HepG2 (cell line): Measurements from ENCODE around the gene BCL2L13. TPM values are rescaled to one million over a fixed set of nuclear protein-coding genes. Genes with fewer than 3 reads are reported as not detected.

ENCODE experiments used
- ATAC-seq: fragments of 200-7000 bp; cut with Tn5 transposase; 3 replicates; pipeline ENCODE4 v1.9.1; 2020; ENCODE audit warnings: mild to moderate bottlenecking, moderate library complexity
- BruUV-seq: library from RNA; stranded (reverse); fragments of 400-500 nt; replicated peaks from 2 replicates; lab custom pipeline; 2021; lab: Mats Ljungman, UMichigan
- CTCF ChIA-PET: fragments of 300-600 bp; formaldehyde crosslinking; extraction: SDS; loops from one replicate; lab custom pipeline; 2021; ENCODE audit warnings: low total read pairs, inconsistent platforms, low intra/inter-chr PET ratio; lab: Yijun Ruan, JAX
- POLR2A ChIA-PET: fragments of 350-600 bp; sonication (Branson Sonifier 250); formaldehyde crosslinking; loops from one replicate; lab custom pipeline; 2020; ENCODE audit warnings: antibody characterized with exemption, inconsistent platforms; lab: Yijun Ruan, JAX
- DNase-seq: peaks from one replicate; pipeline ENCODE4 v3.0.0-alpha.2; 2015; ENCODE audit warnings: low spot score
- FAIRE-seq: peaks from 3 replicates; lab custom pipeline; 2011; peaks lifted over from hg19 to GRCh38; lab: Jason Lieb, UNC
- H2AFZ ChIP-seq: one replicate; pipeline ENCODE4 v1.6.1; 2011; ENCODE audit warnings: low read length, inconsistent platforms
- H3K27ac ChIP-seq: fragments of 300-600 bp; 3 replicates; pipeline ENCODE4 v1.8.0; 2011; ENCODE audit warnings: mixed run types, mild to moderate bottlenecking, mixed read lengths, low read length, inconsistent platforms; ENCODE audit not compliant: insufficient read depth; ENCODE audit errors: extremely low read length
- H3K27me3 ChIP-seq, 2 experiments: fragments of 200-600 bp in 1 of 2; 2 replicates in 1 of 2; 3 replicates in 1 of 2; pipeline versions ENCODE4 v1.6.0 to v1.8.0; 2011; ENCODE audit warnings: low read length in 2 of 2, mild to moderate bottlenecking in 2 of 2, moderate library complexity in 2 of 2, inconsistent platforms in 1 of 2; ENCODE audit not compliant: insufficient read depth in 2 of 2, control insufficient read depth in 1 of 2
- H3K36me3 ChIP-seq, 2 experiments: fragments of 200-600 bp in 1 of 2; replicated peaks in 1 of 2; 2 replicates in 1 of 2; 3 replicates in 1 of 2; pipeline versions ENCODE4 v1.5.1 to v1.8.0; 2011; ENCODE audit warnings: low read length in 2 of 2, inconsistent platforms in 1 of 2; ENCODE audit not compliant: insufficient read depth in 2 of 2, control insufficient read depth in 1 of 2
- H3K4me1 ChIP-seq: 2 replicates; pipeline ENCODE4 v1.5.1; 2012; ENCODE audit warnings: low read length, inconsistent platforms; ENCODE audit not compliant: insufficient read depth
- H3K4me2 ChIP-seq: 2 replicates; pipeline ENCODE4 v1.6.0; 2011; ENCODE audit warnings: low read depth, low read length, inconsistent platforms
- H3K4me3 ChIP-seq, 3 experiments: fragments of 200-600 bp in 1 of 3; sonication (generic), shearing (Covaris generic) in 1 of 3; replicated peaks in 1 of 3; 2 replicates each; pipeline ENCODE4 v1.5.1; 2011 to 2016; ENCODE audit warnings: low read length in 3 of 3, inconsistent platforms in 2 of 3, low read depth in 2 of 3, mild to moderate bottlenecking in 2 of 3, control low read depth in 1 of 3, mixed read lengths in 1 of 3; ENCODE audit not compliant: insufficient read depth in 1 of 3
- H3K79me2 ChIP-seq: one replicate; pipeline ENCODE4 v1.6.1; 2011; ENCODE audit warnings: low read length, inconsistent platforms; ENCODE audit not compliant: insufficient read depth
- H3K9ac ChIP-seq: 2 replicates; pipeline ENCODE4 v1.6.0; 2011; ENCODE audit warnings: mild to moderate bottlenecking, low read depth, low read length, inconsistent platforms; ENCODE audit not compliant: insufficient read depth
- H3K9me3 ChIP-seq: 2 replicates; pipeline ENCODE4 v1.5.1; 2012; ENCODE audit warnings: mild to moderate bottlenecking, low read length
- H4K20me1 ChIP-seq: 2 replicates; pipeline ENCODE4 v1.6.0; 2011; ENCODE audit warnings: inconsistent platforms, mild to moderate bottlenecking, low read length, moderate library complexity; ENCODE audit not compliant: insufficient read depth
- BCL6 ChIP-seq: IDR thresholded peaks from 2 replicates; pipeline ENCODE4 v1.6.1; 2016; ENCODE audit warnings: missing genetic modification reagents, missing compliant biosample characterization
- FOXC1 ChIP-seq: sonication (generic); formaldehyde crosslinking; IDR thresholded peaks from 2 replicates; pipeline ENCODE4 v1.8.0; 2022; ENCODE audit warnings: mild to moderate bottlenecking, missing genetic modification reagents, borderline replicate concordance
- MED1 ChIP-seq: sonication (generic); formaldehyde crosslinking; IDR thresholded peaks from 2 replicates; pipeline ENCODE4 v1.4.0; 2020; ENCODE audit warnings: missing genetic modification reagents
- MED13 ChIP-seq: sonication (generic); formaldehyde crosslinking; IDR thresholded peaks from 2 replicates; pipeline ENCODE4 v1.5.0; 2020; ENCODE audit warnings: missing genetic modification reagents
- NFKB2 ChIP-seq: sonication (generic); formaldehyde crosslinking; IDR thresholded peaks from 2 replicates; pipeline ENCODE4 v1.4.0; 2020; ENCODE audit warnings: missing genetic modification reagents, borderline replicate concordance
- PAX8 ChIP-seq: sonication (generic); formaldehyde crosslinking; IDR thresholded peaks from 2 replicates; pipeline ENCODE4 v1.8.0; 2022; ENCODE audit warnings: mild to moderate bottlenecking, missing genetic modification reagents, borderline replicate concordance
- PTBP1 ChIP-seq: fragments of 200-400 bp; formaldehyde crosslinking; IDR thresholded peaks from 2 replicates; pipeline ENCODE4 v1.6.1; 2018; ENCODE audit warnings: low read length, low read depth; ENCODE audit not compliant: poor library complexity, severe bottlenecking
- RAD51 ChIP-seq: fragments of 450-650 bp; IDR thresholded peaks from 2 replicates; pipeline ENCODE4 v1.6.1; 2016; ENCODE audit warnings: borderline replicate concordance
- RFXAP ChIP-seq: sonication (generic); formaldehyde crosslinking; IDR thresholded peaks from 2 replicates; pipeline ENCODE4 v1.4.0; 2020; ENCODE audit warnings: missing genetic modification reagents, borderline replicate concordance
- TAF1 ChIP-seq: sonication (generic); formaldehyde crosslinking; IDR thresholded peaks from 2 replicates; pipeline ENCODE4 v1.4.0; 2020; ENCODE audit warnings: missing genetic modification reagents
- TOPORS ChIP-seq: sonication (generic); formaldehyde crosslinking; IDR thresholded peaks from 2 replicates; pipeline ENCODE4 v1.8.0; 2023; ENCODE audit warnings: mild to moderate bottlenecking, missing genetic modification reagents
- TP53 ChIP-seq: sonication (generic); formaldehyde crosslinking; conservative IDR thresholded peaks from 2 replicates; pipeline ENCODE4 v1.4.0; 2020; ENCODE audit warnings: missing genetic modification reagents
- ZNF207 ChIP-seq: fragments of 450-650 bp; IDR thresholded peaks from 2 replicates; pipeline ENCODE4 v1.6.1; 2016; ENCODE audit warnings: antibody characterized with exemption, borderline replicate concordance
- ZNF329 ChIP-seq: sonication (generic); formaldehyde crosslinking; IDR thresholded peaks from 2 replicates; pipeline ENCODE4 v1.9.0; 2021; ENCODE audit warnings: low read depth, mild to moderate bottlenecking, missing genetic modification reagents
- ZNF547 ChIP-seq: sonication (generic); formaldehyde crosslinking; IDR thresholded peaks from 2 replicates; pipeline ENCODE4 v1.5.1; 2020; ENCODE audit warnings: mild to moderate bottlenecking, missing genetic modification reagents
- ZNF713 ChIP-seq: sonication (generic); formaldehyde crosslinking; IDR thresholded peaks from 2 replicates; pipeline ENCODE4 v1.4.0; 2020; ENCODE audit warnings: mild to moderate bottlenecking, missing genetic modification reagents
- ZNF724P ChIP-seq: sonication (generic); formaldehyde crosslinking; IDR thresholded peaks from 2 replicates; pipeline ENCODE4 v1.8.0; 2022; ENCODE audit warnings: missing genetic modification reagents, borderline replicate concordance
- ZNF780A ChIP-seq: sonication (generic); formaldehyde crosslinking; IDR thresholded peaks from 2 replicates; pipeline ENCODE4 v1.8.0; 2022; ENCODE audit warnings: mild to moderate bottlenecking, missing genetic modification reagents, moderate library complexity
- ZNF839 ChIP-seq: sonication (generic); formaldehyde crosslinking; IDR thresholded peaks from 2 replicates; pipeline ENCODE4 v1.4.0; 2020; ENCODE audit warnings: missing genetic modification reagents, mild to moderate bottlenecking, borderline replicate concordance
- ZNF891 ChIP-seq: sonication (generic); formaldehyde crosslinking; IDR thresholded peaks from 2 replicates; pipeline ENCODE4 v1.5.0; 2020; ENCODE audit warnings: mild to moderate bottlenecking, missing genetic modification reagents
- WGBS: methylation state at CpG from one replicate; pipeline ENCODE4 v1.1.6; 2017; ENCODE audit warnings: low lambda C conversion rate; 5-methylcytosine and 5-hydroxymethylcytosine counted together
- in situ Hi-C: cut with HindIII; loops from 2 replicates; pipeline ENCODE4 v1.10.0; 2017; ENCODE audit warnings: low pct_unique_long_range_greater_than_20kb; ENCODE audit not compliant: extremely low pct_ligation_motif_present
- intact Hi-C: fragments of 100-400 bp; cut with micrococcal nuclease; formaldehyde crosslinking; loops from one replicate; pipeline ENCODE4 v1.10.0; 2022; ENCODE audit not compliant: unreplicated experiment
- polyA plus RNA-seq, 8 experiments: library from polyadenylated mRNA; depleted of rRNA in 3 of 8; stranded (reverse) in 7 of 8; unstranded in 1 of 8; fragments of >200 nt; fragmentation: Illumina TruSeq in 4 of 8; extraction: Trizol in 4 of 8; gene quantifications; 2 replicates each; pipeline versions ENCODE4 v1.2.1 to v1.2.3, GENCODE V29; 2011 to 2016; ENCODE audit warnings: low read depth in 4 of 8, missing spikeins in 1 of 8, mixed read lengths in 1 of 8; ENCODE audit not compliant: insufficient read depth in 1 of 8
- total RNA-seq, 5 experiments: library from RNA; depleted of rRNA; stranded (reverse); fragments of >200 nt; fragmentation: Illumina TruSeq; extraction: Trizol; gene quantifications; 2 replicates each; pipeline ENCODE4 v1.2.3, GENCODE V29; 2016; ENCODE audit warnings: low read depth in 1 of 5
- TF ChIP-seq, protein P1 (sequence below): sonication (generic); formaldehyde crosslinking; IDR thresholded peaks from 2 replicates; pipeline ENCODE4 v1.5.0; 2020; ENCODE audit warnings: mild to moderate bottlenecking, missing genetic modification reagents
- TF ChIP-seq, protein P2 (sequence below): sonication (generic); formaldehyde crosslinking; IDR thresholded peaks from 2 replicates; pipeline ENCODE4 v1.8.1; 2023; ENCODE audit warnings: mild to moderate bottlenecking, missing genetic modification reagents

BCL2L13 gene
- total and polyA plus RNA-seq, 2 of the 13 experiments (the other 11 are each of a cell fraction or from before 2014, with no cell fraction given) = 13.5 to 14.6 TPM

DNA sequence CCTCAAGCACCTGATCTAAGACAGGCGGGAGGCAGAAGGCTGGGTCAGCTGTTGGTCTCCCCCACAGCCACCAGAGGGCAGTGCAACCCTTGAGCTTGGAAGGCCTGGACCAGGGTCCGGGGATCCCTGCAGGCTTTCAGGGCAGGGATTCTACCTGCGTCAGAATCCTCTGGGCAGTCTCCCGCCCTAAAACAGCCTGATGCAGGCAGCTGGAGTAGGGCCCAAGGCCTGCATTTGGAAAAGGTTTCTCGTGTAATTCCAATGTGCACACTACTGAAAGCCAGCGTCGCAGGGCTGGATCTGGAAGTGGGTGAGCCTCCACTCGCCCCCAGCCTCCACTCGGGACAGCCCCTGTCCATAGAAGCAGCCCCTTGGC, 104.0 kb downstream of the BCL2L13 start:
- ChIA-PET CTCF (interaction anchor here (3.1 kb wide), 1 partner anchor 43 kb away, joined by 24 read pairs; no protein-coding TSS in a partner anchor), POLR2A (interaction anchor here (1.0 to 1.2 kb wide), 3 partner anchors 31 to 44 kb away, joined by 3 to 7 read pairs (median 3); partner anchors contain the start of gene BID)
- Histone ChIP-seq H3K79me2 (no peaks in the 10 kb centered on the region), H3K27me3 (no peaks in the 10 kb centered on the region), H3K36me3 (peaks cover 9 to 19% of the 10 kb centered on the region in 2 experiments; a peak in 4 of 5 replicates), H3K27ac (no peak overlapping the region), H4K20me1 (no peaks in the 10 kb centered on the region), H3K9me3 (no peaks in the 10 kb centered on the region), H3K4me1 (no peaks in the 10 kb centered on the region), H2AFZ (no peak overlapping the region), H3K4me2 (no peak overlapping the region), H3K9ac (no peak overlapping the region), H3K4me3 (no peak overlapping the region)
- DNase-seq (peak; percentile 63), FAIRE-seq (peak; percentile 55), ATAC-seq (peak; percentile 93)
- 62% methylated on average over 5 of the region's 9 CpGs for WGBS
- intact Hi-C loops (loop anchor here (1.0 to 5.0 kb wide), 3 partner anchors 44 to 334 kb away; partner anchors contain the start of gene PEX26), in situ Hi-C loops (loop anchor here (5.0 kb wide), 1 partner anchor 40 kb away; no protein-coding TSS in a partner anchor)
- BruUV-seq = no TSS peak
- TF ChIP-seq MED1 (CRISPR knock-in tag) = no peak
- no peak for TF ChIP-seq ZNF329 (CRISPR knock-in tag)
- no peak for TF ChIP-seq PTBP1
- TF ChIP-seq RAD51 = no peak
- 0 out of 2 replicates have a peak, but pooled peaks have one; percentile 13 for TF ChIP-seq ZNF839 (CRISPR knock-in tag)
- TF ChIP-seq PAX8 = no peak
- TF ChIP-seq ZNF207 = no peak
- TF ChIP-seq ZNF891 (CRISPR knock-in tag) = 0 out of 2 replicates have a peak, but pooled peaks have one; percentile 32
- 0 out of 2 replicates have a peak, but pooled peaks have one; percentile 4 for TF ChIP-seq BCL6 (CRISPR knock-in tag)
- TF ChIP-seq FOXC1 (CRISPR knock-in tag) = no peak
- no peak for TF ChIP-seq TP53
- no peak for TF ChIP-seq TAF1 (CRISPR knock-in tag)
- no peak for TF ChIP-seq MED13 (CRISPR knock-in tag)
- no peak for TF ChIP-seq RFXAP (CRISPR knock-in tag)
- TF ChIP-seq ZNF713 = no peak
- TF ChIP-seq ZNF547 (CRISPR knock-in tag) = no peak
- TF ChIP-seq ZNF724P (CRISPR knock-in tag) = no peak
- TF ChIP-seq TOPORS (CRISPR knock-in tag) = no peak
- TF ChIP-seq, protein P1, sequence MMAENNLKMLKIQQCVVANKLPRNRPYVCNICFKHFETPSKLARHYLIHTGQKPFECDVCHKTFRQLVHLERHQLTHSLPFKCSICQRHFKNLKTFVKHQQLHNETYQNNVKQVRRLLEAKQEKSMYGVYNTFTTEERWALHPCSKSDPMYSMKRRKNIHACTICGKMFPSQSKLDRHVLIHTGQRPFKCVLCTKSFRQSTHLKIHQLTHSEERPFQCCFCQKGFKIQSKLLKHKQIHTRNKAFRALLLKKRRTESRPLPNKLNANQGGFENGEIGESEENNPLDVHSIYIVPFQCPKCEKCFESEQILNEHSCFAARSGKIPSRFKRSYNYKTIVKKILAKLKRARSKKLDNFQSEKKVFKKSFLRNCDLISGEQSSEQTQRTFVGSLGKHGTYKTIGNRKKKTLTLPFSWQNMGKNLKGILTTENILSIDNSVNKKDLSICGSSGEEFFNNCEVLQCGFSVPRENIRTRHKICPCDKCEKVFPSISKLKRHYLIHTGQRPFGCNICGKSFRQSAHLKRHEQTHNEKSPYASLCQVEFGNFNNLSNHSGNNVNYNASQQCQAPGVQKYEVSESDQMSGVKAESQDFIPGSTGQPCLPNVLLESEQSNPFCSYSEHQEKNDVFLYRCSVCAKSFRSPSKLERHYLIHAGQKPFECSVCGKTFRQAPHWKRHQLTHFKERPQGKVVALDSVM (CRISPR knock-in tag) = 0 out of 2 replicates have a peak, but pooled peaks have one; percentile 25
- no peak for TF ChIP-seq ZNF780A (CRISPR knock-in tag)
- TF ChIP-seq NFKB2 = no peak
- TF ChIP-seq, protein P2, sequence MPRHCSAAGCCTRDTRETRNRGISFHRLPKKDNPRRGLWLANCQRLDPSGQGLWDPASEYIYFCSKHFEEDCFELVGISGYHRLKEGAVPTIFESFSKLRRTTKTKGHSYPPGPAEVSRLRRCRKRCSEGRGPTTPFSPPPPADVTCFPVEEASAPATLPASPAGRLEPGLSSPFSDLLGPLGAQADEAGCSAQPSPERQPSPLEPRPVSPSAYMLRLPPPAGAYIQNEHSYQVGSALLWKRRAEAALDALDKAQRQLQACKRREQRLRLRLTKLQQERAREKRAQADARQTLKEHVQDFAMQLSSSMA (CRISPR knock-in tag) = no peak
